Adrenal gland (tissue), 5 donors: ENCODE data around the gene LRRC4C.

Experiments used
- CTCF ChIP-seq, 6 experiments: fragments of 450-650 bp in 4 of 6; fragments of 200-600 bp in 2 of 6; sonication (generic) in 1 of 6; IDR thresholded peaks; 1 replicate in 5 of 6; 2 replicates in 1 of 6; pipeline versions ENCODE4 v1.5.1 to v1.8.0; 2016 to 2021; ENCODE audit warnings: antibody characterized with exemption in 6 of 6, mild to moderate bottlenecking in 2 of 6, moderate library complexity in 1 of 6
- POLR2A ChIP-seq, 2 donors: fragments of 450-650 bp; IDR thresholded peaks; one replicate each; pipeline ENCODE4 v1.6.1; 2017; ENCODE audit warnings: antibody characterized with exemption in 2 of 2, mild to moderate bottlenecking in 2 of 2, moderate library complexity in 1 of 2
- donor health status: DM: no; HTN: no; CAD: no.

- no peak for TF ChIP-seq CTCF (IDR thresholded peaks at IDR 0.05)
- TF ChIP-seq POLR2A (IDR thresholded peaks at IDR 0.05) = no peak
Measured at GRCh38 chr11:40393511-40393910, 1065.9 kb downstream of the LRRC4C start.
